NCI-H2029 treated with DMSO at 0.1 percent for 48 hours (cell line): ENCODE measurements around the gene GAGE12C.
"Not testable (repeated sequence)": the region's sequence is repeated elsewhere in the genome, so short reads cannot be mapped to it uniquely, and the experiment has no call there.

ENCODE experiments used
- DNase-seq: peaks from one replicate; lab custom pipeline; 2025; lab: John Stamatoyannopoulos, UW

The GAGE12C gene

GRCh38 chrX:49531877-49532276, at the start of gene GAGE12C:
Gene GAGE12C, plus strand, starts transcription at chrX:49532177. Its CDS starts 1,155 bp downstream, at chrX:49533332.
- DNase-seq = not testable (repeated sequence)

- DNase-seq = not testable (repeated sequence)
These were observed 9.5 kb downstream of the GAGE12C start, which contains the start of gene GAGE12D for GRCh38 chrX:49541433-49541832. Gene GAGE12D, plus strand, starts transcription at chrX:49541733. Its CDS starts 1,155 bp downstream, at chrX:49542888.

- not testable (repeated sequence) for DNase-seq
These were observed 19.0 kb downstream of the GAGE12C start, which contains the start of gene GAGE12E for GRCh38 chrX:49550989-49551388. Gene GAGE12E, plus strand, starts transcription at chrX:49551289. Its CDS starts 1,155 bp downstream, at chrX:49552444.

- DNase-seq = not testable (repeated sequence)
These were observed 28.6 kb downstream of the GAGE12C start, which contains the start of gene GAGE12F for GRCh38 chrX:49560542-49560941. Gene GAGE12F, plus strand, starts transcription at chrX:49560842. Its CDS starts 1,155 bp downstream, at chrX:49561997.

- not testable (repeated sequence) for DNase-seq
These were observed 36.8 kb downstream of the GAGE12C start for GRCh38 chrX:49568728-49569127.

GRCh38 chrX:49569152-49569551, 37.2 kb downstream of the GAGE12C start:
- not testable (repeated sequence) for DNase-seq

GRCh38 chrX:49570100-49570499, 38.1 kb downstream of the GAGE12C start, which contains the start of gene GAGE12G:
Gene GAGE12G, plus strand, starts transcription at chrX:49570400. Its CDS starts 1,155 bp downstream, at chrX:49571555.
- not testable (repeated sequence) for DNase-seq

- not testable (repeated sequence) for DNase-seq
These were observed 47.7 kb downstream of the GAGE12C start, which contains the start of gene GAGE12H for GRCh38 chrX:49579649-49580048. Gene GAGE12H, plus strand, starts transcription at chrX:49579949. Its CDS starts 1,155 bp downstream, at chrX:49581104.
